AG08396 (cell line): ENCODE measurements around the gene NEK8.

Source experiments
- DNase-seq: peaks from one replicate; pipeline ENCODE4 v3.0.0; 2012; ENCODE audit warnings: low spot score, mixed read lengths

Gene NEK8

GRCh38 chr17:28728364-28729200 lies at the start of gene NEK8:
TSS of gene NEK8 (plus strand) at chr17:28728788. CDS start at chr17:28728814, 26 bp downstream.
- DNase-seq: peak; percentile 95

GRCh38 chr17:28682655-28683054 lies 45.9 kb upstream of the NEK8 start:
- no peak for DNase-seq

GRCh38 chr17:28684963-28685362 lies 43.6 kb upstream of the NEK8 start:
- DNase-seq: no peak

GRCh38 chr17:28685366-28685765 lies 43.2 kb upstream of the NEK8 start:
- no peak for DNase-seq

DNA sequence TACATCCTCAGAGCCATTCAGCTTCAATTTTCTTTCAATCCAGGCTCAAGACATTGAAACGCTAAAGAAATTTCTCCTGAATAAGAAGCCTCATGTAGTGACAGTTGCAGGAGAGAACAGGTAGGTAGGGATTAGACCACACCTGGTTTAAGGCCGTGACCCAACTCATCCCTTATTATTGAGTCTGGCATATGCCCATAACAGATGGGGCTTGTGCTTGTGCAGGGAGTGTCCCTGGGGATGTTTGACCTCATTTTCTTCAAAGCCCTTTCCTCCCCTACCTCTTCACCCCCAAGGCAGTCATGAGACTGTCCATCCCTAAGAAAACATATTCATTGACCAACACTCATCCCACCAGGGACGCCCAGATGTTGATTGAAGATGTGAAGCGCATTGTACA lies 42.3 kb upstream of the NEK8 start:
- DNase-seq: no peak

GRCh38 chr17:28688481-28688880 lies 40.1 kb upstream of the NEK8 start:
- no peak for DNase-seq

DNA sequence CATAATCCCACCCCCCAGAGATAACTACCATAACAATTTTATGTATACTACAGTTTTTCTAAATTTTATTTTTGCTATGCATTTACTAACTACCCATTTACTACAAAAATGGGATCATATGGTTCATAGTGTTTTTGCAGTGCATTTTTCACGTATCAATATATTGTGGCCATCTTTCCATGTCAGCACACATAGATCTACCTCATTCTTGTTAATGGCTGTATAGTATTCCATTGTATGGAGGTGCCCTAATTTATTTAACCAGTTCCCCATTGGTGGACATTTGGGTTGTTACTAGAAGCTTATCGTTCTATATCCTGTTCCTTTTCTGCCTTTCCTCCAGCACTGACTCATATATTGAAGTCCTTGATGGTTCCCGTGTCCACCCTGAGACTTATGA lies 39.6 kb upstream of the NEK8 start:
- no peak for DNase-seq

DNA sequence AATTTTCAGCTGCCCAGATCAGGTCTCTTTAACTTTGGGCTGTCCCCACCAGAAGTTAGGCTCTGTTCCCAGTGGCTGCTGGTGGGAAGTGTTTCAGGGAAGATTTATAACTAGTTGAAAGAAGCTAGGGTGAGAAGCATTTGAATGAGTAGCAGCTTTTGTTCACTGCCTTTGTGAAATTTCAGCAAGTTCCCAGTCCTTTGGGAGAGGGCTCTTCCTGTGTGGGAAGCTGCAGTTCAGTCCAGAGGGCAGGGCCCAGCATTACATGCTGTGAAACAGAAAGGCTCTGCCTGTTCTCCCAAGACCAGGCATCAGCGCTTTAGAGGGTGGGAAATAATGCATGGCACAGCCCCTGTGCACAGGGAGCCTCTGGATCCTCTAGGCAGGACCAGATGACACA lies 34.7 kb upstream of the NEK8 start:
- no peak for DNase-seq

DNA sequence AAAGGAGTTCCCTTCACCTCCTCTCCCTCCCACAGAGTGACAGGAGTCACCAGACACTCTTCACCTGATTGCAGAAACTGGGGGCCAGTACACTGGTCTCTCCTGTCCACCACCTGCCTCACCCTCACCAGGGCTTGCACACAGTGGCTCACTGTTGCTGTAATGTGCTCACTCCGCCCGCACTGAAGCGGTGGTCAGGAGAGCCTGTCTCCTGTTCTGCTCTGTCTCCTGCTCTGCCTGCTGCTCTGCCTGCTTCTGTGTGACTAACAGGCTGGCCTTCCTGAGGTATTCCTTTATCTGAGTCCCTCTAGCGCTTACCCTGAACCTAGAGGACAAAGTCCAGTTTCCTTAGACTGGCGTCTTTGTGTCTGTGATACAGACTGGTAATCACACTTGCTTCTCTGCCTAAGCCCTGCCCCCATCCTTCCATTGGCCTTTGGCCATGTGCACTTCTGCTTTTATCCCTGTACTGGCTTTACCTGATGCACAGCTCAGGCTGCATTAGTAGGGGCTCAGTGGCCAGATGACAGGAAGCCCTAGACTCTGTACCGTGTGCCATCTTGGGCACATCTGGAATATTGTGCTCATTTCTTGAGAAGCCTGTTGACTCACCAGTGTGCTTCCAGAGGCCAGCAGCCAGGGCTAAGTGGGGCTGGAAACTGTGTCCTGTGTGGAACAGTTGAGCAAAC lies 30.2 kb upstream of the NEK8 start:
- DNase-seq: no peak

DNA sequence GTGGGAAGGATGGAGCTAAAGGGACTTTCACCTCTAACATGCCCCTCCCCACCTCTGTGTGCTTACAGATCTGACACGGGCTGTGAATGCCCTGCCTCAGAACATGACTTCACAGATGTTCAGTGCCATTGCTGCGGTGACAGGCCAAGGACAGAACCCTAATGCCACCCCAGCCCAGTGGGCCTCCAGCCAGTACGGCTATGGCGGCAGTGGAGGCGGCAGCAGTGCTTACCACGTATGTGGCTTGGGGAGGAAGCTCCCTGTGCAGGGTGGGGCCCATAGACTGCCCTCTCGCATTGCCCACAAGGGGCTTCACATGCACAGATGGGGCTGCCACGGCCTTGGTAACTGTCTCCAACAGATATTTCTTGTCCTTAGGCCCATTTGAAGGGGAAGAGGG lies 28.3 kb upstream of the NEK8 start:
- no peak for DNase-seq

DNA sequence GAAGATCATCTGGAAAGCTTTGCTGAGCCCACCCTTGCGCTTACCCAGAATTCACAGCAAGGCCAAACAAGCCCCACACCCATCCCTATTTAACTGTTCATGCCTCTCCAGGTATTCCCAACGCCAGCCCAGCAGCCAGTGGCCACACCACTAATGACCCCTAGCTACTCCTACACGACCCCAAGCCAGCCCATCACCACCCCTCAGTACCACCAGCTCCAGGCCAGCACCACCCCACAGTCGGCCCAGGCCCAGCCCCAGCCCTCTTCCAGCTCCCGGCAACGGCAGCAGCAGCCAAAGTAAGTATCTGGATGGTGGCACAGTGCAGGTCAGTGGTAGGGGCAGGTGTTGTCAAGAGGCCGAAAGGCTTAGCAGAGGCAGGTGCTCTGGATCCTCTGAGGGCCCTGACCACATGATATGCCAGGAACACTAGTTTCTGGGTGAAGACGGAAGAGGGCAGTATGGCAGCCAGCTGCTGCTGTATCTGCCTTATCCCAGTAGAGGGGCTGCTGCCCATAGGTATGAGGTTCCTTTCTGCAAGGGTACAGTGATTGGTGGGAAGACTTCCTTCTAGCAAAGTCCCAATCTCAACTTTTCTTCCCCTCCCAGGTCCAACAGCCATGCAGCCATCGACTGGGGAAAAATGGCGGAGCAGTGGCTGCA lies 27.6 kb upstream of the NEK8 start:
- no peak for DNase-seq

- no peak for DNase-seq
Measured at GRCh38 chr17:28702026-28702751, 26.4 kb upstream of the NEK8 start.

- DNase-seq: no peak
Measured at GRCh38 chr17:28702752-28703150, 25.8 kb upstream of the NEK8 start.

DNA sequence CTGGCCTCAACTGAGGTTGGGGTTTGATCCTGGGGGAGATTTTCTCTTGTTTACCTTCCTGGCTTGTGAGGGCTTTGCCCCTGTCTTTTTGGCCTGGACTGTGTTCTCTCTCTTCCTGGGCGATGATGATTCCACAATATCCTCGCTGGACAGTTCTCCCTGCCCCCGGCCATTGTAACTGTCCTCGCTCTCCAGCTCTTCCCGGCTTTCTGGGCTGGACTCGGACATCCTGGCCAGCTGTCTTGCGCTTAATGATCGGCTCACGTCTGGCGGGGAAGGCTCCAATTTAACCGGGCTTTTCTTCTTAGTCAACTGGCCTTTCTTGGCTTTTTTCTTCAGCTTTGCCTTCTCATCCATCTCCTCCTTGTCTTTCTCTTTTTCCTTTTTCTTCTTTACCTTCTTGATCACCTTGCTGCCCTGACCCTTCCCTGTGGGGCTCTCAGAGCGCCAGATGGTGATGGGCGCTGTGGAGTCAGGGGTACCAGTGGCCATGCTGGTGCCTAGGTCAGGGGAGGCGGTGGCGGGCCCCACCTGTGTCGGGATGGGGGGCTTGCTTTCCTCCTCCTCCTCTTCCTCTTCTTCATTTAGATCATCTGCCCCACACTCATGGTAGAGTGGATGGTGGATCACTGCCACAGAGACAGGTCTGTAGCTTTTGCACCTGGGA lies 24.9 kb upstream of the NEK8 start:
- DNase-seq: no peak

DNA sequence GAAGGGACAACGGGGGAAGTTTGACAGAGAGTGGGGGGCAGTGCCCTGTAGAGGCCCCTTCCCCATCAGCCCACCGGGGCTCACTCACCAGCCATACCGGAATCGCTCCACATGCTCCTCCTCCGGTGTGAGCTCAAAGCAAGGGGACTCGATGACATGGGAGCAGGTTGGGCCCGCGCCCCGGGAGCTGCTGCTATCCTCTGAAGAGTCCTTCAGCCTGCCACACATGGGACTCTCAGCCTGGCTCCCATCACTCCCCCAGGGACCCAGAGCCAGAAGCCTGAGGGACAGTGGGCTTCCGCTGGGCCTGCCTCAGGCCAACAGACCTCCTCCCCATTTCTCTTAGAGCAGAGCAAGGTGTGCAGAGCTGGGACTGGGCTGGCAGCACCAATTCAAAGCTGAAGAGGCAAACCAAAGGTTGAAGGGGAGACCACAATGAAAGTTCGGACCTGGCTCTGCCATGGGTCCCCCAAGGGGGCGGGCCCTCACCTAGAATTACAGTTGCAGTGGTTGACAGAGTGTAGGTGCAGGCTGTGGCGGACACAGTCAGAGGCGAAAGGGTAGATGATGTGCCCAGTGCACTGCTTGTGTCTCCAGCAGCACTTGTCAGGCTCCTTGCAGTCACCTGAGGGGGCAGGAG lies 24.2 kb upstream of the NEK8 start:
- DNase-seq: no peak

DNA sequence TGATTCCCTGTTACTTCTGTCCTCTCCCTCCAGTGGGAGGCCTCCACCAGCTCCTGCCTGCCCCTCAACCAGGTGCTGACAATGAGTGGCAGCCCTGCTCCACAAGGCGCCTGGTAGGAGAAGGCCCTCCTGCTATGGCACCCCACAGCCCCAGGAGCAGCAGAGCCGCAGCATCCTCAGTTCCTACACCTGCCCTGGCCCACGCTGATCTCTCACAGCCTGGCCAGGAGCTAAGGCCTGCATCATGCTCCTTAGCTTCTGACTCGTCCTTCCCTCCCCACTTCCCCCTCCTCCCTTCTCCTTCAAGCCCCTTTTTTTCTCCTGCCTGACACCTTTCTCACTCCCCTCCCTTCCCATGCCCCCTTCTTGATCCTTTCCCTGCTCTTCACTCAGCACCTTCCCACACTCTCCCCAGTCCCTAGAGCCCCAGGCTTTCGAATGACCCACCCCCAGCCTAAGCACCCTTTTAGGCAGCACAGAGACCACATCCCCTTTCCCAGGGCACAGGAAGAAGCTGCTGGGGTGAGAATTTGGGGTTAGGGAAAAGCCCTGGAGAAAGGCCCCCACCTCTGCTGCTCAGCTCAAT lies 23.4 kb upstream of the NEK8 start:
- DNase-seq: no peak

GRCh38 chr17:28705728-28706334 lies 22.8 kb upstream of the NEK8 start:
- DNase-seq: no peak

DNA sequence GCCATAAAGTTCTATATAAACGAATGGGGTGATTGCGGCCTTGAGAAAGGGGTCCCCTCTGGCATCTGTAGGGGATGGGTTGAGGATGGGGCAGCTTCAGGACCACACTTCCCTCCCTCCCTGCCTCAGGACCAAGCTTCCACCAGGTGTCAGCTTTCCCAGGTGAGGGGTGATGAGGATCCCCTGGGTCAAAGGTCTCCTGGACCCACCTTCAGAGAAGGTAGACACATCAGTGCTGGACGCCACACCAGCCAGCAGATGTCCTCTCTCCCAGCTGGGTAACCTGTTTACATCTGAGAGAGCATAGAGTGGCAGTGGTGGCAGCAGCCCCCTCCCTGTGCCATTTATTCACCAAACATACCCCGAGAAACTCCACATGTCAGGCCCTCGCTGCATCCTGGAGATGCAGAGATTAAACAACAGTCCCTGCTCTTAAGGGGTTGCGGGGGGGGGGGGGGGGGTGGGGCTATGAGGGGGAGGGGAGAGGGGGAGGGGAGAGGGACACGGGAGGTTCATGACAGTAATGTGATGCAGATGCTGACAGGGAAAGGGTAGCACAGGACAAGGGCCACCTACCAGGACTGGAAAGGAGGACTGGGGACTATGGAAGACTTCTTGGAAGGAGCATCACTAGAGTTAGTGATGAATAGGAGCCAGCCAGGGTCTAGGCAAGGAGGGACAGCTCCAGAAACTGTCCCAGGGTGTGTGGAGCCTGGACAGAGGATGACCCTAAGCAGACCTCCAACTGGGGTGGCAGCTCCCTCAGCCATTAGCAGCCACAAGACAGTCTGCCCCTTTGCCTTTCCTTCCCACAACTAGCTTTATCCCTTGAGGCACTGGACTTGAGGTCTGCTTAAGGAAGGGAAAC lies 21.9 kb upstream of the NEK8 start:
- DNase-seq: no peak

- DNase-seq: no peak
Measured at GRCh38 chr17:28707339-28707720, 21.3 kb upstream of the NEK8 start.
